IPS-NIHi7 (cell line): Measurements from ENCODE around the gene POLR2F.

Experiments
- DNase-seq: peaks from one replicate; pipeline ENCODE4 v3.0.0; 2012; ENCODE audit warnings: mixed read lengths; ENCODE audit errors: extremely low spot score

Gene POLR2F

GRCh38 chr22:37953437-37954179 lies at the start of gene POLR2F, which contains the start of gene C22orf23:
POLR2F (plus strand) TSS chr22:37953699; CDS start chr22:37953788, 89 bp downstream.
C22orf23 (minus strand) TSS chr22:37953601; CDS start chr22:37953149, 452 bp downstream.
- peak; percentile 99 for DNase-seq

- peak; percentile 61 for DNase-seq
Observed at GRCh38 chr22:37904572-37905533, 48.6 kb upstream of the POLR2F start.

GRCh38 chr22:37905534-37906363 lies 47.8 kb upstream of the POLR2F start, which contains the start of gene MICALL1:
MICALL1 (plus strand) TSS chr22:37906297; CDS start chr22:37906423, 126 bp downstream.
- peak; percentile 91 for DNase-seq

- no peak for DNase-seq
Observed at GRCh38 chr22:37906364-37907008, 47.0 kb upstream of the POLR2F start.

DNA sequence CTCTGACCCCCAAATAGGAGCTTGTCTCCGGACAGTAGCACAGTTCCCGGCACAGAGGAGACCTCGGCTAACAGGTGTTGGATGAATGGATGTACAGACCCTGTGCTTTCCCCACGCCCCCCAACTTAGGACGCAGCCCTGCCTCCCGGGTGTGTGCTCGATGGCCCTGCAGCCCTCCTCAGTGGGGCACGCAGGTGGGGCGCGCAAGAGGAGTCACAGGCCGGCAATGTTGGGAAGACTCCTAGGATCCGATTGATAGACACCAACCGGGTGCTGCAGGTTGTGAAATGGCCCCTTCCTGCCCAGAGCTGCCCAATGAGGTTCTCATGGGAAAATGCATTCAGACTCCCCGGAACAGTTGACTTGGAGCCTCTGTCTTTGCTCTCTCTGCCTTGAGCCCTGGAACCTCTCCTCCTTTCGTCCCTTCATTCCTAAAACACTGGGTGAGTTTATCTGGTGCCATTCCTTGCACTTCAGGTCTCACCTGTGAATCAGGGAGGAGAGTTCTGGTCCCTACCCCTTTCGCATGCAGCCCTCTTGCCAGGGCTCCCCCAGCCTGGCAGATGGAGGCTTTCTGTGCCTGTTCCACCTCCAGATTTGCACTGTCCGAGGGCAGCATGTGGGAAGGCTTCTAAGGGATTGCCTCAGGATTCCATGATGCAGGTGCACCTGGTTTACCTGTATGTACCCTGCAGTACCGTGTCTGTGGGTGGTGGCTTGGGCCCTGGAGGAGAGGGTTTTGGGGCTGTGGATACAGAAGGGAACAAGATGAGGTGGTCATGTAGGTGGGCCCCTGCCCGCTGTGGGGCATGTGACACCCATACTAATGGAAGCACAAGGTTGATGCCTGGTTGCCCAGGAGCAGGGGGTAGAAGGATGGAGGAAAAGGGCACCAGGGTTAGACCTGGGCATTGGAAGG lies 46.2 kb upstream of the POLR2F start:
- no peak for DNase-seq

GRCh38 chr22:37909766-37910165 lies 43.7 kb upstream of the POLR2F start:
- DNase-seq = no peak

- DNase-seq = no peak
Observed at GRCh38 chr22:37910890-37911672, 42.4 kb upstream of the POLR2F start.

DNA sequence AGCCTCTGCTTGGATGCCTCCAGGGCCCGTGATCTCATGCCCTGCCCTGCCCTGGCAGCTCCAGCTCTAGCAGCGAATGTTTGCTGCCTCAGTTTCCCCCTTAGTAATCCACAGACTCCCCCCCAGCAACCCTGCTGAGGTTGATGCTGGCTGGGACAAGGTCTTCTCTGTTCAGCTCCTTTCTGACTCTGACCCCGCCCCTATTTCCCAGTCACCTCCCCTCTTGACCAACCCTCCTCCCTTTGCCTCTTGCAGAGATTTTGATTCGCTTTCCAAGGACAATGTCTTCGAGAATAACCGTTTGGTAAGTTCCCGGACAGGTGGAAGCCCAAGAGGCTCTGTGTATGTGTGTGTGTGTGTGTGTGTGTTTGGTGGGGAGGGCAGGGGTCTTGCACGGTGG lies 41.8 kb upstream of the POLR2F start:
- peak; percentile 51 for DNase-seq

DNA sequence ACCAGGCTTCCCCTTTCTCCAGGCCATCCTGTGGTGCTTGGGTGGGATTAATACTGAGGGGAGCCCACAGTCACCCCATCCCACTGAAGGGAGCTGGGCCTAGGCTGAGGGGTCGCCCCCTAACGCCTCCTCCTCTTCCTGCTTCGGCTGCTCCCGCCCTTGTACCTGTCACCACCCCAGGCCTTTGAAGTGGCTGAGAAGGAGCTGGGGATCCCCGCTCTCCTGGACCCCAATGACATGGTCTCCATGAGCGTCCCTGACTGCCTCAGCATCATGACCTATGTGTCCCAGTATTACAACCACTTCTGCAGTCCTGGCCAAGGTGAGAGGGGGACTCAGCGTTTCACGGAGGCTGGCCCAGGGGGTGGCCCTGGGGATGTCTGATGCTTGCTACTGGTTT lies 41.3 kb upstream of the POLR2F start:
- no peak for DNase-seq

DNA sequence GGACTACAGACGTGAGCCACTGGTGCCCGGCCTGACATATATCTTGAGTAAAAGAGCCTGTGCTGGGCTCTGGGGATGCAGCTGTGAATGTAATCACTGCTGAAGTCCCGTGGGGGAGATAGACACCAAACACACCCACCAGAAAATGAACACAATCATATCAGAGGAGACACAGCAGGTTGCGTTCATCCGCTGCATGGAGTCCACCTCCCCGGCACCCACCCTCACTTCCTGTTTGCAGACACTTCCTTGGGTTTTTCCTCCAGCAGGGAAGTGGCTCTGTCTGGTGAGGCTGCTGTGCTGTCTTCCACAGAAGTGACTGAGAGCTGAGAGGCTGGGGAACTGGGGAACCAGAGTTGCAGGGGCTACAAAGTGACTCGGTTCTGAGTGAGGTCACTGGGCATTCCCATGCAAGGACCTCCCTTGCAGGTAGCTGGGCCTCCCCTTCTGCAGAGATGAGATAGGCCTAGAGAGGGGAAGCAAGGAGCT lies 40.2 kb upstream of the POLR2F start:
- no peak for DNase-seq

DNA sequence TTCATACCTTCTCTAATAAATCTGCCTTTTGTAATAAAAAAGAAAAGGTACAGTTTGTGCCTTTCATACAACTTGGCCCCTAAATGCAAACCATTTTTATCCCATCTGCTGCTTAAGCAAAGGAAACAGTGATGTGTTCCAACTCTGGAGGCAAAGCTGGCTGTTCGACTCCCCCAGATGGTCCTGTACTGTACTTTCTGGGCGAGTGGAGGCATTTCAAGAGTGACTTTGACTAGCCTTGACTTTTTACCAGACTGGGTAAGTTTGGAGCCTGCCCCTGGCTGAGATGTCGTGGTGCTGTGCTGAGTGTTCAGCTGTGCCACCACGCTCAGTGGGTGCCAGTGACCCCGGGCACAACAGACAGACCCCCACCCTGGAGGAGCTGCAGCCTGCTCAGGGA lies 37.2 kb upstream of the POLR2F start:
- no peak for DNase-seq

DNA sequence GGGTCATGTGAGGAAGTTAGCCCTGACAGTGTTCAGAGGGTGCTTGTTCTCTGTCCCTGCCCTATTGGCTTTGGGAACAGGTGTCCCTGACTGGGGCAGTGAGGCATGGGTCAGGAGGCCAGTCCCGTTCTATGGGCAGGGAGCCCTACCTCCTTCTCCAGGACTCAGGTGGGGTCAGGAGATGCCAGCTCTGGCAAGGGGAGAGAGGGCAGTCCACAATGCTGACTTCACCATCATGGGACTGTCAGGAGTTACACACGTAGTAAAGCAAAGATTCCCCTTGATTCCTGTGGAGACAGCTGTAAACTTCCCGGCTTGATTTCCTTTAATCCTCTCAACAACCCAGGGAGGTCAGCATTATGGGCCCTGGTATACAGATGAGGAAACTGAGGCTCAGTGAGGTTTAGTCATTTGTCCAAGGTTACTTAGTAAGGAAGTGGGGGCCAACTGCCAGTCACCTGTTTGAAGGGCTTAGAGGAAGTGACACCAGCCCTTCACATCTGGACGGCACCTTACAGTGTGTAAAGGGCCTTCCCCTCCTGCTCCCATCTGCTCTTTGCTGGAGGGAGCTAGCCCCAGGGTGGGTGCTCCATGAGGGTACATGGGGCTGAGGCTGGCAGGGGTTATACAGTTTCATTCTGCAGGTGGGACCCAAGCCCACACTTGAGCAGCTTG lies 35.5 kb upstream of the POLR2F start:
- no peak for DNase-seq

GRCh38 chr22:37918580-37919270 lies 34.8 kb upstream of the POLR2F start:
- DNase-seq = no peak

- DNase-seq = no peak
Observed at GRCh38 chr22:37920126-37920525, 33.4 kb upstream of the POLR2F start.

- no peak for DNase-seq
Observed at GRCh38 chr22:37922191-37922590, 31.3 kb upstream of the POLR2F start.

DNA sequence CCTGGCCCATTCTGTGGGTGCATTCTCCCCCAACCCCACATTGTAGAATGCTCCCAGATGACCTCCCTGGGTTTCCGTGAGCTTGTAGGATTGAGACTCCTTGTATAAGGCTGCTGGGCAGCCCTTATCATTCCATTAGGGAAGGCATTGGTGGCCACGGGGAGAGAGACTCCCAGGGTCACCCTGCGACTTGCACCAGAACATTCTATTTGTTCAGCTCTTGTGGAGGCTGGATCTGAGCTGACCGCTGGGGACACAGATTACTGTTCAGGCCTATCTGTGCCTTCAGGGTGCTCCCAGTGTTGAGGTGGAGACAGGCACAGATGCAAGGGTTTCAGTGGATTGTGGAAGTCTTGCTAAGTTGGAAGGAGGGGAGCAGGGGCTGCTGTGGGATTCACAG lies 29.6 kb upstream of the POLR2F start:
- DNase-seq = no peak

DNA sequence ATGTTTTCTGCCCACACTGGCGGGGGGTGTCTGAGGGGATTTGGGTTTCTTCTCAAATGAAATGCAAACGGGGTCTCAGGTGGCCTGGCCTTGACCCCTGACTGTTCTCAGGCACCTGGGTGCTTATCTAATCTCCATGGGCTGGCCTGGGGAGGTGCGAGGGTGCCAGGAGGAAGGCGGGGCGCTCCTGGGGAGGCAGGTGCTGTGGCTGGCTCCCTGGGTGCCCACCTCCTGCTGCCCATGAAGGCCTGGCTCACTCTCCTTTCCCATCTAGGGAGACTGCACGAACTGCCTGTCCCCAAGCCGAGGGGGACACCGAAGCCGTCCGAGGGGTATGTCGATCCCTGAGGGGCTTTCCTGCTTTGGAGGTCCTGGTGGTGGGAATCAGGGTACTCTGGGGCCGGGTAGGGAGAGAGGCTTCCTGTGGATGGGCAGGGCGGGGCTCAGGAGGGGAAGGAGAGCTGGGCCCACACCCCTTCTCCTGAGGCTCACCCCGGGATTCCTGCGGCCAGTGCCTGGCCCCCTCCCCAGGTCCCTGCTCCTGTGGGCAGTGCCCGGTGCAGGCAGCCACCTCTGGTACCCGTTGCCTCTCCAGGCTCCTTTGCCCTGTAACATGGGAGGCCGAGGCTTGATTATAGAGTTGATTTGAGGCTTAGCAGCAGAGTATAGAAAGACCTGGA lies 29.0 kb upstream of the POLR2F start:
- DNase-seq = no peak
